OCI-LY7 (cell line): ENCODE measurements around the gene PAWR.

Experiments used
- EZH2phosphoT487 ChIP-seq: fragments of 200-600 bp; sonication (generic); IDR thresholded peaks from 2 replicates; pipeline ENCODE4 v1.6.1; 2018; ENCODE audit warnings: low read depth, borderline replicate concordance, mild to moderate bottlenecking, mixed run types, antibody characterized with exemption, low read length, moderate library complexity, mixed read lengths
- TF ChIP-seq, protein P1 (sequence below): fragments of 200-600 bp; sonication (generic); conservative IDR thresholded peaks from 2 replicates; pipeline ENCODE4 v1.5.1; 2014; ENCODE audit warnings: mild to moderate bottlenecking, antibody characterized with exemption, low read length, moderate library complexity, mixed read lengths

DNA sequence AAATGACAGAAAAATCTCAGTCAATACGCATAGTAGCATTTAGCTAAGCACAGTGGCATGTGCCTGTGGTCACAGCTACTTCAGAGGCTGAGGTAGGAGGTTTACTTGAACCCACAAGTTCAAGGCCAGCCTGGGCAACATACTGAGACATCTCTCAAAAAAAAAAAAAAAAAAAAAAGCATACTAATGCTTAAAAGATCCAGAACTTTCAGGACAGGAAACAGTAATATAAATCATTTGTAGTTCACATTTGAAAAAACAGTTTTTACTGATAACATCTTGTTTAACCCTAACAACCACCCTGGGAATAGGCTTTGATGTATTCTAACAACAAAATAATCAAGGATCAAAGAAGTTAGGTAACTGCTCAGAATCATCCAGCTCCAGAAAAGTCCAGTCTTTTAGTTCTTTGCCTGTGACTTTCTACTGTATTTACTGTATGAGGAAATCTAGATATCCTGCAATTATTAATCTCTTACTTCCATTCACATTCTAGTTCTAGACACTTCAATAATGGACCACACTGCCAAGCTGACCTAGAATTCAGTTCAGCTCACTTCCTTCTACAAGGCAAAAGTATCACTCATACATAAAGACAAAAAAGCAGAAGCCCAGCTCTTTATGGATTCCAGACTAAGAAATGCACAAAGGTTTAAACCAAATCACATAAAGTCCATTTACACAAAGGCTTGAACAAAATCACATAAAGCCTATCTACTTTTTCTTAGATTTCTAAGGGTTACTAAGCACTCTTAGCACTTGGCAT, 28.5 kb downstream of the PAWR start:
- TF ChIP-seq, protein P1, sequence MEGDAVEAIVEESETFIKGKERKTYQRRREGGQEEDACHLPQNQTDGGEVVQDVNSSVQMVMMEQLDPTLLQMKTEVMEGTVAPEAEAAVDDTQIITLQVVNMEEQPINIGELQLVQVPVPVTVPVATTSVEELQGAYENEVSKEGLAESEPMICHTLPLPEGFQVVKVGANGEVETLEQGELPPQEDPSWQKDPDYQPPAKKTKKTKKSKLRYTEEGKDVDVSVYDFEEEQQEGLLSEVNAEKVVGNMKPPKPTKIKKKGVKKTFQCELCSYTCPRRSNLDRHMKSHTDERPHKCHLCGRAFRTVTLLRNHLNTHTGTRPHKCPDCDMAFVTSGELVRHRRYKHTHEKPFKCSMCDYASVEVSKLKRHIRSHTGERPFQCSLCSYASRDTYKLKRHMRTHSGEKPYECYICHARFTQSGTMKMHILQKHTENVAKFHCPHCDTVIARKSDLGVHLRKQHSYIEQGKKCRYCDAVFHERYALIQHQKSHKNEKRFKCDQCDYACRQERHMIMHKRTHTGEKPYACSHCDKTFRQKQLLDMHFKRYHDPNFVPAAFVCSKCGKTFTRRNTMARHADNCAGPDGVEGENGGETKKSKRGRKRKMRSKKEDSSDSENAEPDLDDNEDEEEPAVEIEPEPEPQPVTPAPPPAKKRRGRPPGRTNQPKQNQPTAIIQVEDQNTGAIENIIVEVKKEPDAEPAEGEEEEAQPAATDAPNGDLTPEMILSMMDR = no peak
- TF ChIP-seq EZH2phosphoT487 = no peak
